GM18517 (cell line): ENCODE results near the gene MPHOSPH6.
"Not testable (repeated sequence)": the region's sequence is repeated elsewhere in the genome, so short reads cannot be mapped to it uniquely, and the experiment has no call there.

Source experiments
- ATAC-seq: cut with Tn5 transposase; IDR thresholded peaks from one replicate; pipeline ENCODE4 v1.9.1; 2021; ENCODE audit warnings: mild to moderate bottlenecking, moderate library complexity; ENCODE audit not compliant: unreplicated experiment

The MPHOSPH6 gene

DNA sequence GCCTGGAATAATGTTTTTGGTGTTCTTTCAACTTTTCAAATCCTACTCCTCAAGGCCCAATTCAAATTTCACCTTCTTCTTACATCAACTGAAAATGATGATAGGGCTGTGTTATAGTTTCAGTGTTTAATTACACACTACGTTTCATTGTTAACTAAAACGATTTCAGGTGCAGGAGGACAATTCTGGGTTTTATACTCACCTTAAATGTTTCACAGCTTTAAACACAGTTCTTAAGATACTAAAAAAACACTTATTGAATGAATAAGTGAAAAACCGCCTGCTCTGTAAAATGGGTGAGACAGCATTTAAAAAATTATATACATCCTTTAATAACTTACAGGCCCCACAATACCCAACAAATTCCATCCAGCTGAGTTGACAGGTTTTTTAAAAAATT is 6.2 kb upstream of the MPHOSPH6 start:
- no peak for ATAC-seq

- ATAC-seq, result no peak
These were observed 5.6 kb upstream of the MPHOSPH6 start for GRCh38 chr16:82175627-82176026.

GRCh38 chr16:82167670-82168069 is 2.4 kb downstream of the MPHOSPH6 start:
- ATAC-seq, result no peak

- no peak for ATAC-seq
These were observed 9.8 kb downstream of the MPHOSPH6 start for GRCh38 chr16:82160226-82160625.

- ATAC-seq, result no peak
These were observed 12.2 kb downstream of the MPHOSPH6 start for GRCh38 chr16:82157836-82158235.

DNA sequence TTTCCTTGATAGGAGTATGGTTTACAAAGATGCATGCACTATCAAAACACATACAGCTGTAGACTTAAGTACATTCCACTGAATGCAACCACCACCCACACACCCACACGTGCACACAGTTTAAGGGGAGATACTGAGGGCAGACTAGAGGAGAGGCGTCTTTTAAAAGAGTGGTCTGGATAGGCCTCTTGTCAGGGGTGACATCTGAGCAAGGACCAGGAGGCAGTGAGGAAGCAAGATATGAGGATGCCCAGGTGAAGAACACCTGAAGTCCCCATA is 12.6 kb downstream of the MPHOSPH6 start:
- ATAC-seq, result no peak

- ATAC-seq, result no peak
These were observed 13.1 kb downstream of the MPHOSPH6 start for GRCh38 chr16:82156761-82157533.

GRCh38 chr16:82152641-82153112 is 17.3 kb downstream of the MPHOSPH6 start:
- no peak for ATAC-seq

DNA sequence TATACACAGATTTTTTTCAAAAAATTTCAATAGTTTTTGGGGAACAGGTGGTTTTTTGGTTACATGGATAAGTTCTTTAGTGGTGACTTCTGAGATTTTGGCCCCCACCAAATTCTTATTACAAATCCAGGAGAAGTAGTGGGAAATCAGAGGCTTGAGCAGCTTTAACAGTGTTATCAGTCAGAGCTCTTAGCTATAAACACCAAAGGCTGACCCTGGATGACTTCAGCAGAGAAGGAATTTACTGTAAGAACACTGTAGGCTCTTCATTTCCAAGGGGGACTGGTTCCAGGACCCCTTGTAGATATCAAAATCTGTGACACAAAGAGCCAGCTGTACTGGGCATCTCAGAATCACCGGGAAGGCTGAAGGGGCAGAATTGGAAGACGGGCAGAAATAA is 17.8 kb downstream of the MPHOSPH6 start:
- ATAC-seq, result no peak

GRCh38 chr16:82150549-82150948 is 19.5 kb downstream of the MPHOSPH6 start:
- no peak for ATAC-seq

DNA sequence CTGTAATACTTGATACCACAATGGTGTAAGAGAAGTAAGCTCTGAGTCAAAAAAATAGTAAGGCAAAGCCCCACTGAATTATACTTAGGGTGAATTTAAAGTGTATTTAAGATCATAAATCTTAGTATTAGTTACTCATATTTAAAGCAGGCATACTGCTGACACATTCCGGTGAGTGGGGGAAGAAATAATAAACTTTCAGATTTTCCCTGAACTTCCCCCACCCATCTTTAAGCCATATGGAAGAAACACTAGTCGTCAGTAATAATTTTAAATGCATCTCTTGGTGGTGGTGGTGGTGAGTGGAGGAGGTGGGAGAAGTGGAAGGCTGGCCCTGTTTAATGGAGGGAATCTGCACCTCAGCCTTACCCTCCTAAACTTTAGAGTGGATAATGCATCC is 20.5 kb downstream of the MPHOSPH6 start:
- no peak for ATAC-seq

- ATAC-seq, result no peak
These were observed 22.5 kb downstream of the MPHOSPH6 start for GRCh38 chr16:82147546-82147945.

DNA sequence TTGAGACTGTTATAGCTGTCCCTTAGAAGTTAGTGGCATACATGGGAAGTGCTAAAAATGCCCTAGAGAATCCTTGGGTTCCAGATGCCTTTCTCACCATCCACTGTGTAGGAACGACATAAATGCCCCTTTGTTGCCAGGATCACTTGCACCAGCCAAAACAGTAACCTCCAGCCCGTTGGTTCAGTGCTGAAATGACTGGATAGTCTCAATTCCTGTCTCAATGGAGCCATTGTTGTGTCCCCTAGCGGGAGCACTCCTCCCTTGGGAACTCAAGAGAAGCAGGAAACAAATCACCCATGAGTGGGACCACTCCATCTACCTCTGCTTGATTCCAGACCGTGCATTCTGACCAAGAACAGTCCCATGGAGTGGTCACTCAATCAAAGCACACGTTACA is 23.1 kb downstream of the MPHOSPH6 start:
- ATAC-seq, result no peak

GRCh38 chr16:82146556-82146955 is 23.5 kb downstream of the MPHOSPH6 start:
- no peak for ATAC-seq

DNA sequence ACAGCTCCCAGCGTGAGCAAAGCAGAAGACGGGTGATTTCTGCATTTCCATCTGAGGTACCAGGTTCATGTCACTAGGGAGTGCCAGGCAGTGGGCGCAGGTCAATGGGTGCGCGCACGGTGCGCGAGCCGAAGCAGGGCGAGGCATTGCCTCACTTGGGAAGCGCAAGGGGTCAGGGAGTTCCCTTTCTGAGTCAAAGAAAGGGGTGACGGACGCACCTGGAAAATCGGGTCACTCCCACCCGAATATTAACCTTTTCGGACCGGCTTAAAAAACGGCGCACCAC is 30.8 kb downstream of the MPHOSPH6 start:
- ATAC-seq, result not testable (repeated sequence)

- no peak for ATAC-seq
These were observed 31.3 kb downstream of the MPHOSPH6 start for GRCh38 chr16:82138478-82139285.

DNA sequence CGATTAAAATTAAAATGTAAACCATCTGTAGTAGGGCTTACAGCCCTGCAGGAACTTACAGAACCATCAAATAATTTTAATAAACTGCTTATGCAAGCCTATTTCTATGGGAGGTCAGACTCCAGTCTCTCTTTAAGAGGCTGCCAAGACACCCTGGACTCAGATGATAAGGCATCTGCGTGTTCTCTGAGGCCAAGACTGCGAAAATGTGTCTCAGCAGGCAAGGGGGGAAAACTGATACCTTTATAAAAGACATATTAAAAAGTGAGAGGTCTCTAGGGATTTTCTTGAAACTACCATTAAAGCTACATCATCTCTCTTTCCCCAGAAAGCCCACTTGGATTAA is 32.2 kb downstream of the MPHOSPH6 start:
- ATAC-seq, result no peak

GRCh38 chr16:82136956-82137821 is 32.8 kb downstream of the MPHOSPH6 start:
- ATAC-seq, result no peak

DNA sequence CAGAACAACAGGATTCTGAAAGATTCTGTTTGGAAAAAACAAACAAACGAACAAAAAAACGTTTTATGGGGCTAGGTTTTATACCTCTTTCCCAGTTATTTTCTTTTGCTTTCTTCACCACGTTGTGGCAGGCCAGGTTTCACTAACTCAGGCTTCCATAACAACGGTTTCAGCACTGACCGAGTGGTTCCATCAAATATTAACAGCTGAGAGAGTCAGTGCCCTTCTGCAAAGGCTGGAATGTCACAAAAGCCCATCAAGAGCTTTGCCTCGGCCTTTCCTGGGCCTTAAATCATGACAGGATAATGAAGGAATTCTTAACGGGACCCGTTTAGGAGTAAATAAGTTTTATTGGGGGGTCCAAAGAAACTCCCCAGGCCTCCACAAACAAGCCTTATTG is 34.2 kb downstream of the MPHOSPH6 start:
- no peak for ATAC-seq

- no peak for ATAC-seq
These were observed 35.2 kb downstream of the MPHOSPH6 start for GRCh38 chr16:82134846-82135245.

GRCh38 chr16:82133798-82134197 is 36.2 kb downstream of the MPHOSPH6 start:
- ATAC-seq, result no peak

- no peak for ATAC-seq
These were observed 40.1 kb downstream of the MPHOSPH6 start for GRCh38 chr16:82129881-82130280.
